Glomerular visceral epithelial cell (primary cell): Measurements from ENCODE around the gene RMI1.
"Not testable (repeated sequence)": the region's sequence is repeated elsewhere in the genome, so short reads cannot be mapped to it uniquely, and the experiment has no call there.

ENCODE experiments used
- DNase-seq: peaks from one replicate; pipeline ENCODE4 v3.0.0-alpha.2; 2016; ENCODE audit errors: extremely low spot score

Gene RMI1

DNA sequence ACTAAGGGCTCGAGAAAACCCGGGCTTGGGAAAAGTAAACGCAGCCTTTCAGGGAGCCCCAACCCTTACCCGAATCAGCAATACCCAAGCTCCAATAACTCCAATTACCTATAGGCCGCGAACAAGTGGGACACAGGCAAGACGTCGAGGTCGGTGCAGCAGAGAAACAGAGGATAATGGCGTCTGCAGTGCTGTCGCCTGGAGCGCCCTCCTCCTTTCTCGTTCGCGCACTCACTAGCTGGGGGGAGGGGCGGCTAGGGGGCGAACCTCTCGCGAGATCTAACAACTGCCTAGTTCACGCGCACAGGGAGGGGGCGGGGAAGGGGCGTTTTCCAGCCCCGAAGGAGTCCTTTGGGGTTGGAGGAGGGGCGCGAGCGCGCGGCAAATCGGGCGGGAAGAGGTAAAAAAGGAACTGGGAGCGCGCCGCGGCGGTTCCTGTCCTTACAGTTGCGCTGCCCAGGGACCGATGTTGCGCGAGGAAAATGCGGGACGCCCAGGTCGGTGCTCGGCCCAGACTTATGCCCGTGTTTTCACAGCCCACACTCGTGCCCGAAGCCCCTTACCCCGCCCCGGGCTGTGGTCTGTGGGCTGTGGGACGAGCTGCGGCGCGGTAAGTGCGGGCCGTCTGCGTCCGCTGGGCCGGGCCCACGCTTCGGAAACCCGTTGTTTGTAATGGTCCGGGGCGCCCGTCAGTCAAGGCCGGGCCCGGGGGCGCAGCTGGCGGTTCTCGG is at the start of gene RMI1:
Gene RMI1 (plus strand): TSS at position 411 of the 731 bp plus-strand sequence. CDS start 20,182 bp downstream, outside the sequence.
- peak; percentile 99 for DNase-seq

- DNase-seq, result no peak
Measured at GRCh38 chr9:83930881-83931280, 49.7 kb upstream of the RMI1 start.

DNA sequence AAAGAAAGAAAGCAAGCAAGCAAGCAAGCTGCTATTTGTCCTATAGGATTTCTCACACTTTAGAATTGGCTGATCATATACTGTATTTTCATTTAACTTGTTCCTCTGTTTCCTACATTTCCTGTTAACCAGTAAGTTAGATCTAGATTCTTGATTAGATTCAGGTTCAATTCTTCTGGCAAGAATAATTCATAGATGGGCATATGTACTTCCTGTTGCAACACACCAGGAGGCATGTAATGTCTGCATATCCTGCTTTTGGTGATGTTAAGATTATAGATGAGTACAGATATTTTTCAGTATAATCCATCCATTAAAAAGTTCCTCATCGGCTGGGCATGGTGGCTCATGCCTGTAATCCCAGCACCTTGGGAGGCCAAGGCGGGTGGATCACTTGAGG is 48.6 kb upstream of the RMI1 start:
- no peak for DNase-seq

DNA sequence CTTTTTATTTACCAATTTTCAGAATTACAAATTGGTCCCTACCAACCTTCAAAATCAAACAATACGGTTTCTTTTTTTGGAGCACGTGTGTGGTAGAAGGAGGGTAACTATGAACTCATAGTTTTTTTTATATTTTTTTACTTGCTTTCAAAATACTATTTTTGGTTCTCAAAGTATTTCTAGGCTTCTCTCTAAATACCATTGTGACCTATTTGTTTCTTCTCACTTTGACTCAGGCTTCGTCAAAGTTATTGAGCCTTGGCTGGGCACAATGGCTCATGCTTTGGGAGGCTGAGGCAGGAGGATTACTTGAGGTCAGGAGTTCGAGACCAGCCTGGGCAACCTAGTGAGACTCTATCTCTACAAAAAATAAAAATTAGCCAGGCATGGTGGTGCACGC is 47.8 kb upstream of the RMI1 start:
- no peak for DNase-seq

GRCh38 chr9:83933790-83934189 is 46.8 kb upstream of the RMI1 start:
- no peak for DNase-seq

GRCh38 chr9:83934569-83935275 is 45.9 kb upstream of the RMI1 start:
- DNase-seq, result no peak

DNA sequence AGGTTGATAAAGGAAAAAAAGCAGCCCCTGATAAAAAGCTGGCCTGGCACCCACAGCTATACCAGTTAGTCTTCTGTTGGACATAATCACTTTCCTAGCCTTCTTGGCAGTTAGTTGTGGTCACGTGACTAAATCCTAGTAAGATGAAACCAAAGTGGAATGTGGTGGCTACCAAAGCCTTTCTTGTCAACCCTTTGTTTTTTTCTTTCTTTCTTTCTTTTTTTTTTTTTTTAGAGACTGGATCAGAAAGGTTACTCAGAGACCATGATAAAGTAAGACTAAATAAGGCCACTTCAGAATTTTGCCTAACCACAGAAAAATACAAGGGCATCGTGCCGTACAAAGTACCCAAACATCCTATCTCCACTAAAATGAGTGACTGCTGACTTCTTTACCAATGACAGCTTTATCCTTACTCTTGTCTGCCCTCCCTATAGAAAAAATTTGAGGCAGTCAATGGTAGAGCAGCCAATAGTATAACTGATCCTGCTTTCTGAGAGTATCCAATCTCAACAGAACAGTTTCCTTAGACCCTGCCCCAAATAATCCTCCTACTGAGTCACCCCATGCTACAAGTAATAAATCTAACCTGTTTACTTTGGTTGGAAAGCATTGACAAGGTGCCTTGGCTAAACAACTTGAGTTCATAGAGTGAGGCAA is 45.2 kb upstream of the RMI1 start:
- DNase-seq, result peak; percentile 53

DNA sequence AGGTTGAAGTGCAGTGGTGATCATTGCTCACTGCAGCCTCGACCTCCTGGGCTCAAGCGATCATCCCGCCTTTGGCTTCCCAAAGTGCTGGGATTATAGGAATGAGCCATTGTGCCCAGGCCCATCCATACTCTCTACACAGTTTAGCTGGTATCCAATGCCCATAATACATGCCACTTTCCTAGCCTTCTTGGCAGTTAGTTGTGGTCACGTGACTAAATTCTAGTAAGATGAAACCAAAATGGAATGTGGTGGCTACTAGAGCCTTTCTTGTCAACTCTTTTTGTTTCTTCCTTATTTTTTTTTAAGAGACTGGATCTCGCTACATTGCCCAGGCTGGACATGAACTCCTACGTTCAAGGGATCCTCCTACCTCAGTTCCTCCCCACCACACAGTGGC is 44.1 kb upstream of the RMI1 start:
- DNase-seq, result no peak

DNA sequence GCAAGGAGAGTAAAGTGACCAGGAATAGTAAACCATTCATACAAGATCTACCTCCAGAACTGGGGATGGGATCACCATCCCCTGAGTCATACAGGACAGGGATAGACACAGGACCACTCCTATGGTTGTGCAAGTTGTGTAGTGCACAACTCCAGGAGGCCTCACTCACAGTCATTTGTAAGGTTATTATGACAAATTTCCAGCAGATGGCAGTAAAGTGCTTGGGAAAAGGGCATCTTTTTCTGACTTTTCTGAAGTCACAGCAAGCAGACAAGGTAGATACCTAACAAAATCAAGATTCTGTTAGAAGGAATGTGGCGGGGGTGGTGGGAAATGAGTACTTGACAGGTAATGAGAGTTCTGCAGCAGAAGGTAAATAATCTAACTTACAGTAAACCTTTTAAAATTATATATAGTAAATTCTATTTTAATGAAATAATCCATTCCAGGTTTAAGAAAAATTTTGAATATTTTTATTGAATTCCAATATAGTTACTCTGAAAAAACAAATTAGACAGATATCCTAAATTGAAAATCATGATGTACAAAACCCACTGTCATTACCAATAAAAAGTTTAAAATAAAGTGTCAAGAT is 42.6 kb upstream of the RMI1 start:
- DNase-seq, result peak; percentile 67

DNA sequence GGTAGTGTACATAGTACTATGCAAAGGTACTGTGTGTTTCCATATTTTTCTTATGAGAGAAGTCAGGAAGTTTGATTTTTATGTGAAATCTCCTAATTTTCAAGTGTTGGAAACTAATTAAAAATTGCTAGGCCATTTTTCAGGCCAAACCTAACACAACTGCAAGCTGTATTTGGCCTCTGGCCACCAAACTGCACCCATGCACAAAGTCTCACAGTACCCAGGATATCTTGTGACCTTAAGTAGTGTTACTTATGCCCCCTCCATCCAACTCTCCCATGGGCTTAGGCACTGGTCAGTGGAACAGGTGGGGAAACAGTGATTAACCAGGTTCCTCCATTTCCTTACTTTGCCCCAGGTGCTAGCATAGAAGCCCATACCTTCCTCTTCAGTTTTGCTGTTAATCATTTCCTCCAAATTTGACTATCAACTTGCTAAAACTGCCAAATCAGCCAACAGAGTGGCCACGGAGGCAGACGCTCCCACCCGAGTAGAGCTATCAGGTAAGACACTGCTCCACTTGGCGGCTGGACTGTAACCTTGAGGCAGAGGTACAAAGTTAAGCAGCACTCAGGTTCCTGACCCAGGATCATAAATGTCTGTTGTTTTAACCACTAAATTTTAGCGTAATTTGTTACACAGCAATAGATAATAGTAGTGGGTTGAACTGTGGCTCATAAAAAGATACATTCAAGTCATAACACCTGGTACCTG is 39.9 kb upstream of the RMI1 start:
- no peak for DNase-seq

DNA sequence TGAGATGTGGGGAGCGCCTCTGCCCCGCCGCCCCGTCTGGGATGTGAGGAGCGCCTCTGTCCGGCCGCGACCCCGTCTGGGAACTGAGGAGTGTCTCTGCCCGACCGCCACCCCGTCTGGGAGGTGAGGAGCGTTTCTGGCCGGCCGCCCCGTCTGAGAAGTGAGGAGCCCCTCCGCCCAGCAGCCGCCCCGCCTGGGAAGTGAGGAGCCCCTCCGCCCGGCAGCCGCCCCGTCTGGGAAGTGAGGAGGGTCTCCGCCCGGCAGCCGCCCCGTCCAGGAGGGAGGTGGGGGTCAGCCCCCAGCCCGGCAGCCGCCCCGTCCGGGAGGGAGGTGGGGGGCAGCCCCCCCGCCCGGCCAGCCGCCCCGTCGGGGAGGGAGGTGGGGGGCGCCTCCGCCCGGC is 32.5 kb upstream of the RMI1 start:
- not testable (repeated sequence) for DNase-seq

GRCh38 chr9:83956086-83956435 is 24.5 kb upstream of the RMI1 start:
- DNase-seq, result peak; percentile 40

DNA sequence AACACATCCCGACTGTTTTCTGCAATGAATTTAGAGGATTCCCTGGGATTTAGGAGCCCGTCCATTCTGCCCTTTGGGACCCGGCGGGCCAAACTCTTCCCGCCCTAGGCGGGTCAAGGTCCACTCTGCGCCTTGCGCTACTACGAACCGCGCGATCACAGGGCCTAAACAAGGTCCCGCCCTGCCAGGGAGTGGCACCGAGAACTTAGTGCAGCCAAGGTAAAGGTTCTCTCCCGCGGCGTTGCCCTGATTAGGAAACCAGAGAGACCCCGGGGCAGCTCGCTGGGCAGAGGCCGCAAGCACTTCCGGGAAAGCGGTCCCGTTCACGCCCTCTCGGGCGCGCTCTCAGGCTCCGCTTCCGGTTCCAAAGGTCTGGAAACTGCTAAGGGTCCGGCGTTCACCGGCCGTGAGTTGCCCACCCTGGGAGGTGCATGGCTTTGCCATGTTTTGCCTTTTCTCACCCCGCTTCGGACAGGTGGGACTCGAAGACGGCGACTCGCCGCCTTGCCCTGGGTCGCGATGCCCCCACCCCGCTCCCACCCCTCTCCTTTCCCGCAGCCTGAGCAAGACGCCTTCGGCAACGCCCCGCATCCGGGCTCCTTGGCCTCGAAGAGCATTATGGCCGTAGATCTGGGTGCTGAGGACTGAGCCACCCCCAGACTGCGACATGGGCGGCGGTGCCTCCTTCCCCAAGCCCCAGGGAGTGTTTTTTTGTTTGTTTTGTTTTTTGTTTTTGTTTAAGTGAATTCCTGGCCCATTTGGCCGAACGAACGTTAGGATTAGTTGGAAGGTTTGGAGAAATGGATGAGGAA is 24.0 kb upstream of the RMI1 start:
- DNase-seq, result peak; percentile 79

GRCh38 chr9:83957248-83957513 is 23.4 kb upstream of the RMI1 start:
- DNase-seq, result no peak

DNA sequence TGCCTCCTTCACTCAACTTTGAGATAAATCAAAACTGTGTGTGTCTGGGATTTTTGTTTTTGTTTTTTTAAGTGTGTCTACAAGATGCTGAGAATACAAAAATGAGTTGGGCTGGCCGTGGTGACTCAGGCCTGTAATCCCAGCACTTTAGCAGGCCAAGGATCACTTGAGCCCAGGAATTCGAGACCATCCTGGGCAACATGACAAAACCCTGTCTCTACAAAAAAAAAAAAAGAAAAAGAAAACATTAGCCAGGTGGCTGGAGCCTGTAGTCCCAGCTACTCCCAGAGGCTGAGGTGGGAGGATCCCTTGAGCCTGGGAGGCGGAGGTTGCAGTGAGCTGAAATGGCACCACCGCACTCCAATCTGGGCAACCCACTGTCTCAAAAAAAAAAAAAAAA is 21.5 kb upstream of the RMI1 start:
- DNase-seq, result peak; percentile 96

- DNase-seq, result no peak
Measured at GRCh38 chr9:83960991-83961390, 19.6 kb upstream of the RMI1 start.

DNA sequence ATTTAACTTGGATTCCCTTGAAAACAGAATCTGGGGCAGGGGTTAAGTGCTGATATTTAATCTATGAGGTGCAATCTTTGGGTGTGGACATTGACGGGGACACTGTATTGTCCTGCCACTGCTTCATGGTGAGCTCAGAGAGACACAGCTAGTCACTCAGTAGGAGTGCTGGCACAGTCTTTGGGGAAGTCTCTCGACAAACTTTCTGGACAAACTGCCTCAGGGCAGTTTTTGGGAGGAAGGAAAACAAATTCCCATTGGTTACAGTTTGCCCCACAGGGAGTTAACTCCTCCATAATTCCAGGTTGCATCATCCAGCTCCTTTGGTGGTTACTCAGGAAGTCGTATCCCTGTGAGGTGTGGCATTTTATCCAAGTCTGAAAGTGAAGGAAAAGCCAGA is 18.4 kb upstream of the RMI1 start:
- DNase-seq, result no peak

GRCh38 chr9:83964973-83965349 is 15.6 kb upstream of the RMI1 start:
- DNase-seq, result no peak

- DNase-seq, result no peak
Measured at GRCh38 chr9:83965350-83966208, 15.0 kb upstream of the RMI1 start.

GRCh38 chr9:83966209-83966582 is 14.4 kb upstream of the RMI1 start:
- DNase-seq, result no peak

GRCh38 chr9:83967073-83967472 is 13.5 kb upstream of the RMI1 start:
- DNase-seq, result no peak
